PFSK-1 (cell line): ENCODE data around the gene EXO5.

ENCODE experiments used
- FOXP2 ChIP-seq: optimal IDR thresholded peaks from 2 replicates; pipeline ENCODE3; 2011; ENCODE audit warnings: borderline replicate concordance, control low read depth, inconsistent platforms; ENCODE audit not compliant: insufficient read depth; ENCODE audit errors: extremely low read length, extremely low read depth
- POLR2AphosphoS5 ChIP-seq: IDR thresholded peaks from 2 replicates; pipeline ENCODE4 v1.6.1; 2012; ENCODE audit warnings: low read depth, mild to moderate bottlenecking, control low read depth, low read length, moderate library complexity
- SIN3A ChIP-seq: IDR thresholded peaks from 2 replicates; pipeline ENCODE4 v1.6.1; 2012; ENCODE audit warnings: mild to moderate bottlenecking, low read length, moderate library complexity, borderline replicate concordance; ENCODE audit not compliant: insufficient read depth
- TAF1 ChIP-seq: IDR thresholded peaks from 2 replicates; pipeline ENCODE4 v1.6.1; 2012; ENCODE audit warnings: low read length, control low read depth, borderline replicate concordance; ENCODE audit not compliant: insufficient read depth
- TF ChIP-seq, protein P1 (sequence below), 2 experiments: IDR thresholded peaks; 2 replicates each; pipeline versions ENCODE4 v1.6.1 to v1.8.0; 2011 to 2012; ENCODE audit warnings: low read depth in 2 of 2, low read length in 2 of 2, control low read depth in 1 of 2, inconsistent platforms in 1 of 2, mild to moderate bottlenecking in 1 of 2, moderate library complexity in 1 of 2; ENCODE audit not compliant: insufficient read depth in 1 of 2

DNA sequence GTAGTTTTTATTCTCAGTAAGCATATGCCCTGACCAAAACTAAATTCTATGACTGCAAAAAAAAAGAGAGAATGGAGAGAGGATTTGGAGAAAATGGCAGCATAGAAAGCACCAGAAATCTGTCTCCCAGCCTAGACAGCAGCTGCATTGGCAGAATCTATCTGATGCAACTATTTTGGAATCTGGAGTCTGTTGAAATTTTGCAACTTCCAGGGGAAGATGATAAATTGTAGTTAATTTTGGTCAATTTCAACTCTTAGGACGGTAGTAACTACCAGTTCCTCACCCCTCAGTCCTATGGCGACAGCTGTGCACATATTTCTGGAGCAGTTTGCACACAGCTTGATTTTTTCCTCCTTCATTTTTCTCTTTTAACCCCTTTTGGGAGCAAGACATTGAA, 10.9 kb downstream of the EXO5 start:
- TF ChIP-seq POLR2AphosphoS5 (no peak), TAF1 (no peak), SIN3A (no peak), FOXP2 (no peak)
- TF ChIP-seq, protein P1, sequence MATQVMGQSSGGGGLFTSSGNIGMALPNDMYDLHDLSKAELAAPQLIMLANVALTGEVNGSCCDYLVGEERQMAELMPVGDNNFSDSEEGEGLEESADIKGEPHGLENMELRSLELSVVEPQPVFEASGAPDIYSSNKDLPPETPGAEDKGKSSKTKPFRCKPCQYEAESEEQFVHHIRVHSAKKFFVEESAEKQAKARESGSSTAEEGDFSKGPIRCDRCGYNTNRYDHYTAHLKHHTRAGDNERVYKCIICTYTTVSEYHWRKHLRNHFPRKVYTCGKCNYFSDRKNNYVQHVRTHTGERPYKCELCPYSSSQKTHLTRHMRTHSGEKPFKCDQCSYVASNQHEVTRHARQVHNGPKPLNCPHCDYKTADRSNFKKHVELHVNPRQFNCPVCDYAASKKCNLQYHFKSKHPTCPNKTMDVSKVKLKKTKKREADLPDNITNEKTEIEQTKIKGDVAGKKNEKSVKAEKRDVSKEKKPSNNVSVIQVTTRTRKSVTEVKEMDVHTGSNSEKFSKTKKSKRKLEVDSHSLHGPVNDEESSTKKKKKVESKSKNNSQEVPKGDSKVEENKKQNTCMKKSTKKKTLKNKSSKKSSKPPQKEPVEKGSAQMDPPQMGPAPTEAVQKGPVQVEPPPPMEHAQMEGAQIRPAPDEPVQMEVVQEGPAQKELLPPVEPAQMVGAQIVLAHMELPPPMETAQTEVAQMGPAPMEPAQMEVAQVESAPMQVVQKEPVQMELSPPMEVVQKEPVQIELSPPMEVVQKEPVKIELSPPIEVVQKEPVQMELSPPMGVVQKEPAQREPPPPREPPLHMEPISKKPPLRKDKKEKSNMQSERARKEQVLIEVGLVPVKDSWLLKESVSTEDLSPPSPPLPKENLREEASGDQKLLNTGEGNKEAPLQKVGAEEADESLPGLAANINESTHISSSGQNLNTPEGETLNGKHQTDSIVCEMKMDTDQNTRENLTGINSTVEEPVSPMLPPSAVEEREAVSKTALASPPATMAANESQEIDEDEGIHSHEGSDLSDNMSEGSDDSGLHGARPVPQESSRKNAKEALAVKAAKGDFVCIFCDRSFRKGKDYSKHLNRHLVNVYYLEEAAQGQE (IDR thresholded peaks at IDR 0.05; ENCODE audit: insufficient read depth in 1 of 2, low read depth in 2 of 2, low read length in 2 of 2): no peak
